ENCODE data around the gene ANKRD33B. TPM values are rescaled to one million over a fixed set of nuclear protein-coding genes. Genes with fewer than 3 reads are reported as not detected.
A peak's percentile ranks its signal among the peaks of the same experiment; 100 is the strongest.

ANKRD33B gene
- total RNA-seq, 4 donors from 2014 or later, result 4.4 to 17.2 (median 5.9) TPM

- H3K27ac ChIP-seq, result peak overlapping the region in 3 of 4 donors; percentile 61 to 76 (median 73)
- H3K9me3 ChIP-seq, result no peaks in the 10 kb centered on the region
- peaks cover 0 to 6% (median 6%) of the 10 kb centered on the region in 3 donors for H3K4me1 ChIP-seq
- H3K4me3 ChIP-seq, result no peak overlapping the region
- TF ChIP-seq POLR2AphosphoS5 (IDR thresholded peaks at IDR 0.05) (no peak), EP300 (IDR thresholded peaks at IDR 0.05) (no peak), POLR2A (IDR thresholded peaks at IDR 0.05) (no peak), CTCF (IDR thresholded peaks at IDR 0.05) (no peak)
- ATAC-seq, result no peak
- H3K36me3 ChIP-seq, result no peaks in the 10 kb centered on the region
- WGBS, 2 donors (ENCODE audit: low coverage in 1 of 2), result 69 to 72% methylated on average over 4 to 5 of the region's 11 CpGs
- H3K27me3 ChIP-seq, result no peaks in the 10 kb centered on the region
Observed at GRCh38 chr5:10594591-10595210, 30.8 kb downstream of the ANKRD33B start.

GRCh38 chr5:10595293-10595671, 31.4 kb downstream of the ANKRD33B start:
- Histone ChIP-seq H3K36me3 (no peaks in the 10 kb centered on the region), H3K4me3 (peak overlapping the region in 1 of 2 donors; percentile 11), H3K27me3 (no peaks in the 10 kb centered on the region), H3K9me3 (no peaks in the 10 kb centered on the region), H3K27ac (peak overlapping the region in 3 of 4 donors; percentile 61 to 76 (median 73)), H3K4me1 (peaks cover 0 to 6% (median 6%) of the 10 kb centered on the region in 3 donors)
- ATAC-seq, result peak; percentile 75
- 69 to 91% methylated on average over 3 to 6 of the region's 6 CpGs for WGBS, 2 donors (ENCODE audit: low coverage in 1 of 2)
- TF ChIP-seq POLR2A (IDR thresholded peaks at IDR 0.05) (no peak), CTCF (IDR thresholded peaks at IDR 0.05) (no peak), EP300 (IDR thresholded peaks at IDR 0.05) (no peak), POLR2AphosphoS5 (IDR thresholded peaks at IDR 0.05) (peak; percentile 4)

- WGBS, 2 donors (ENCODE audit: low coverage in 1 of 2), result 32 to 36% methylated on average over 5 to 8 of the region's 8 CpGs
- no peaks in the 10 kb centered on the region for H3K27me3 ChIP-seq
- H3K4me3 ChIP-seq, result peak overlapping the region in 1 of 2 donors; percentile 11
- peaks cover 0 to 6% (median 6%) of the 10 kb centered on the region in 3 donors for H3K4me1 ChIP-seq
- H3K27ac ChIP-seq, result peak overlapping the region in 3 of 4 donors; percentile 61 to 76 (median 73)
- peak; percentile 81 for ATAC-seq
- H3K36me3 ChIP-seq, result no peaks in the 10 kb centered on the region
- no peaks in the 10 kb centered on the region for H3K9me3 ChIP-seq
- TF ChIP-seq POLR2AphosphoS5 (IDR thresholded peaks at IDR 0.05) (peak; percentile 72), POLR2A (IDR thresholded peaks at IDR 0.05) (no peak)
Observed at GRCh38 chr5:10595672-10596309, 31.9 kb downstream of the ANKRD33B start.

GRCh38 chr5:10596310-10596703, 32.4 kb downstream of the ANKRD33B start:
- Histone ChIP-seq H3K36me3 (no peaks in the 10 kb centered on the region), H3K9me3 (no peaks in the 10 kb centered on the region), H3K4me1 (peaks cover 0 to 12% (median 6%) of the 10 kb centered on the region in 3 donors), H3K4me3 (no peak overlapping the region), H3K27ac (peak overlapping the region in 3 of 4 donors; percentile 54 to 73 (median 61)), H3K27me3 (no peaks in the 10 kb centered on the region)
- TF ChIP-seq POLR2A (IDR thresholded peaks at IDR 0.05) (no peak), POLR2AphosphoS5 (IDR thresholded peaks at IDR 0.05) (no peak)
- WGBS, 2 donors (ENCODE audit: low coverage in 1 of 2), result 78 to 83% methylated on average over 1 to 3 of the region's 3 CpGs
- ATAC-seq, result no peak

- Histone ChIP-seq H3K36me3 (no peaks in the 10 kb centered on the region), H3K4me3 (no peak overlapping the region), H3K4me1 (peaks cover 0 to 18% (median 10%) of the 10 kb centered on the region in 3 donors), H3K27ac (peak overlapping the region in 1 of 4 donors; percentile 73), H3K27me3 (no peaks in the 10 kb centered on the region), H3K9me3 (no peaks in the 10 kb centered on the region)
- TF ChIP-seq POLR2A (IDR thresholded peaks at IDR 0.05) (no peak), EP300 (IDR thresholded peaks at IDR 0.05) (no peak), CTCF (IDR thresholded peaks at IDR 0.05) (no peak), POLR2AphosphoS5 (IDR thresholded peaks at IDR 0.05) (no peak)
- no peak for ATAC-seq
- WGBS, 2 donors (ENCODE audit: low coverage in 1 of 2), result 80 to 100% methylated on average over 1 of the region's 1 CpG
Observed at GRCh38 chr5:10596886-10597451, 33.1 kb downstream of the ANKRD33B start.
